Left hindlimb (tissue), 1 donor: ENCODE data around the gene TWNK.
A peak's percentile ranks its signal among the peaks of the same experiment; 100 is the strongest.
"Not testable (repeated sequence)": the region's sequence is repeated elsewhere in the genome, so short reads cannot be mapped to it uniquely, and the experiment has no call there.

ENCODE experiments used
- DNase-seq: peaks from one replicate; pipeline ENCODE4 v3.0.0-alpha.2; 2018

The TWNK gene

GRCh38 chr10:101032637-101033224 is 45.4 kb downstream of the TWNK start:
- peak; percentile 85 for DNase-seq

GRCh38 chr10:101033276-101033675 is 45.9 kb downstream of the TWNK start:
- DNase-seq = no peak

- not testable (repeated sequence) for DNase-seq
Measured at GRCh38 chr10:101034404-101034803, 47.1 kb downstream of the TWNK start.

- no peak for DNase-seq
Measured at GRCh38 chr10:101035314-101035713, 48.0 kb downstream of the TWNK start.

- DNase-seq = no peak
Measured at GRCh38 chr10:101035916-101036702, 48.8 kb downstream of the TWNK start.

GRCh38 chr10:101036726-101037125 is 49.4 kb downstream of the TWNK start:
- DNase-seq = no peak

GRCh38 chr10:101038484-101038883 is 51.1 kb downstream of the TWNK start:
- DNase-seq = no peak

- no peak for DNase-seq
Measured at GRCh38 chr10:101040061-101040460, 52.7 kb downstream of the TWNK start.

- no peak for DNase-seq
Measured at GRCh38 chr10:101040851-101041250, 53.5 kb downstream of the TWNK start.

GRCh38 chr10:101041252-101041761 is 54.0 kb downstream of the TWNK start:
- DNase-seq = peak; percentile 87

- no peak for DNase-seq
Measured at GRCh38 chr10:101042118-101042517, 54.8 kb downstream of the TWNK start.

- DNase-seq = peak; percentile 95
Measured at GRCh38 chr10:101042667-101043362, 55.5 kb downstream of the TWNK start.

- DNase-seq = no peak
Measured at GRCh38 chr10:101043363-101043707, 56.0 kb downstream of the TWNK start.
